WTC11 (cell line): Measurements from ENCODE around the gene ACOX3. TPM values are rescaled to one million over a fixed set of nuclear protein-coding genes. Genes with fewer than 3 reads are reported as not detected.

Experiments used
- ATAC-seq: fragments of 200-7000 bp; cut with Tn5 transposase; 2 replicates; pipeline ENCODE4 v1.10.0; 2021; ENCODE audit warnings: mild to moderate bottlenecking, moderate library complexity
- CTCF ChIA-PET: fragments of 300-600 bp; sonication (Branson Sonifier 250); formaldehyde crosslinking; loops from one replicate; lab custom pipeline; 2021; ENCODE audit warnings: antibody characterized with exemption; lab: Charles Lee
- POLR2A ChIA-PET: fragments of 350-600 bp; sonication (Branson Sonifier 250); formaldehyde crosslinking; loops from one replicate; lab custom pipeline; 2021; ENCODE audit warnings: antibody characterized with exemption; lab: Charles Lee
- DNase-seq: peaks from one replicate; pipeline ENCODE4 v3.0.0; 2021; ENCODE audit warnings: low spot score
- H3K27ac Mint-ChIP-seq: 2 replicates; pipeline ENCODE4 v1.8.0; 2021; ENCODE audit warnings: mixed read lengths
- H3K27me3 Mint-ChIP-seq: 2 replicates; pipeline ENCODE4 v1.8.0; 2021; ENCODE audit warnings: low read depth, mild to moderate bottlenecking, moderate library complexity, mixed read lengths
- H3K36me3 Mint-ChIP-seq: 2 replicates; pipeline ENCODE4 v1.8.0; 2021; ENCODE audit warnings: mixed read lengths
- H3K4me1 Mint-ChIP-seq: 2 replicates; pipeline ENCODE4 v1.8.0; 2022; ENCODE audit warnings: mixed read lengths
- H3K4me3 Mint-ChIP-seq: 2 replicates; pipeline ENCODE4 v1.8.0; 2021; ENCODE audit warnings: mild to moderate bottlenecking, moderate library complexity, mixed read lengths
- H3K9me3 Mint-ChIP-seq: 2 replicates; pipeline ENCODE4 v1.8.0; 2021; ENCODE audit warnings: mixed read lengths
- CBFB ChIP-seq: sonication (generic); formaldehyde crosslinking; IDR thresholded peaks from 2 replicates; pipeline ENCODE4 v1.8.1; 2022; ENCODE audit warnings: mild to moderate bottlenecking, low read depth, missing genetic modification reagents
- CREB1 ChIP-seq: sonication (generic); formaldehyde crosslinking; IDR thresholded peaks from 2 replicates; pipeline ENCODE4 v1.8.0; 2023; ENCODE audit warnings: mild to moderate bottlenecking, missing genetic modification reagents
- E2F1 ChIP-seq: sonication (generic); formaldehyde crosslinking; IDR thresholded peaks from 2 replicates; pipeline ENCODE4 v1.8.0; 2022; ENCODE audit warnings: mild to moderate bottlenecking, missing genetic modification reagents
- ELF4 ChIP-seq: sonication (generic); formaldehyde crosslinking; IDR thresholded peaks from 2 replicates; pipeline ENCODE4 v1.8.1; 2022; ENCODE audit warnings: low read depth, mild to moderate bottlenecking, moderate library complexity, missing genetic modification reagents
- FOXJ3 ChIP-seq: sonication (generic); formaldehyde crosslinking; IDR thresholded peaks from 2 replicates; pipeline ENCODE4 v1.9.0; 2021; ENCODE audit warnings: missing genetic modification reagents, mild to moderate bottlenecking, borderline replicate concordance
- FOXK1 ChIP-seq: sonication (generic); formaldehyde crosslinking; IDR thresholded peaks from 2 replicates; pipeline ENCODE4 v1.8.0; 2022; ENCODE audit warnings: mild to moderate bottlenecking, moderate library complexity, missing genetic modification reagents
- IRF2 ChIP-seq: sonication (generic); formaldehyde crosslinking; IDR thresholded peaks from 2 replicates; pipeline ENCODE4 v1.8.0; 2022; ENCODE audit warnings: low read depth, missing genetic modification reagents, borderline replicate concordance
- JUN ChIP-seq: sonication (generic); formaldehyde crosslinking; IDR thresholded peaks from 2 replicates; pipeline ENCODE4 v1.8.0; 2023; ENCODE audit warnings: mild to moderate bottlenecking, missing genetic modification reagents
- MXD4 ChIP-seq: fragments of 250-450 bp; sonication (Bioruptor Pico); IDR thresholded peaks from 2 replicates; pipeline ENCODE4 v1.8.0; 2021; ENCODE audit warnings: mild to moderate bottlenecking, moderate library complexity, borderline replicate concordance
- NFATC4 ChIP-seq: fragments of 250-450 bp; sonication (Bioruptor Pico); IDR thresholded peaks from 2 replicates; pipeline ENCODE4 v1.9.0; 2021; ENCODE audit warnings: mild to moderate bottlenecking
- NR3C1 ChIP-seq: sonication (generic); formaldehyde crosslinking; conservative IDR thresholded peaks from 2 replicates; pipeline ENCODE4 v1.8.1; 2023; ENCODE audit warnings: low read depth, mild to moderate bottlenecking, missing genetic modification reagents
- PRDM15 ChIP-seq: sonication (generic); formaldehyde crosslinking; IDR thresholded peaks from 2 replicates; pipeline ENCODE4 v1.8.0; 2022; ENCODE audit warnings: missing genetic modification reagents
- RORB ChIP-seq: fragments of 250-450 bp; sonication (Bioruptor Pico); IDR thresholded peaks from 2 replicates; pipeline ENCODE4 v1.9.0; 2021; ENCODE audit warnings: mild to moderate bottlenecking
- ZMAT4 ChIP-seq: fragments of 250-450 bp; sonication (Bioruptor Pico); IDR thresholded peaks from 2 replicates; pipeline ENCODE4 v1.9.0; 2021; ENCODE audit warnings: mild to moderate bottlenecking
- ZNF138 ChIP-seq: sonication (generic); formaldehyde crosslinking; conservative IDR thresholded peaks from 2 replicates; pipeline ENCODE4 v1.8.1; 2022; ENCODE audit warnings: mild to moderate bottlenecking, moderate library complexity, missing genetic modification reagents
- ZNF423 ChIP-seq: fragments of 250-450 bp; sonication (Bioruptor Pico); IDR thresholded peaks from 2 replicates; pipeline ENCODE4 v2.1.2; 2022; ENCODE audit warnings: mild to moderate bottlenecking, moderate library complexity
- ZNF671 ChIP-seq: fragments of 250-450 bp; sonication (Bioruptor Pico); IDR thresholded peaks from 2 replicates; pipeline ENCODE4 v1.8.0; 2021; ENCODE audit warnings: mild to moderate bottlenecking
- total RNA-seq: library from RNA; stranded (reverse); gene quantifications from 3 replicates; pipeline ENCODE4 v1.2.3, GENCODE V29; 2021
- TF ChIP-seq, protein P1 (sequence below): fragments of 200-600 bp; IDR thresholded peaks from 2 replicates; pipeline ENCODE4 v1.8.0; 2022; ENCODE audit warnings: antibody characterized with exemption
- TF ChIP-seq, protein P2 (sequence below): sonication (generic); formaldehyde crosslinking; IDR thresholded peaks from 2 replicates; pipeline ENCODE4 v1.8.1; 2023; ENCODE audit warnings: mild to moderate bottlenecking, missing genetic modification reagents, borderline replicate concordance

The ACOX3 gene
- total RNA-seq, 1 experiment from 2014 or later: 10.7 TPM

- TF ChIP-seq FOXK1: no peak
- no peak for TF ChIP-seq ELF4 (CRISPR knock-in tag)
- TF ChIP-seq, protein P1, sequence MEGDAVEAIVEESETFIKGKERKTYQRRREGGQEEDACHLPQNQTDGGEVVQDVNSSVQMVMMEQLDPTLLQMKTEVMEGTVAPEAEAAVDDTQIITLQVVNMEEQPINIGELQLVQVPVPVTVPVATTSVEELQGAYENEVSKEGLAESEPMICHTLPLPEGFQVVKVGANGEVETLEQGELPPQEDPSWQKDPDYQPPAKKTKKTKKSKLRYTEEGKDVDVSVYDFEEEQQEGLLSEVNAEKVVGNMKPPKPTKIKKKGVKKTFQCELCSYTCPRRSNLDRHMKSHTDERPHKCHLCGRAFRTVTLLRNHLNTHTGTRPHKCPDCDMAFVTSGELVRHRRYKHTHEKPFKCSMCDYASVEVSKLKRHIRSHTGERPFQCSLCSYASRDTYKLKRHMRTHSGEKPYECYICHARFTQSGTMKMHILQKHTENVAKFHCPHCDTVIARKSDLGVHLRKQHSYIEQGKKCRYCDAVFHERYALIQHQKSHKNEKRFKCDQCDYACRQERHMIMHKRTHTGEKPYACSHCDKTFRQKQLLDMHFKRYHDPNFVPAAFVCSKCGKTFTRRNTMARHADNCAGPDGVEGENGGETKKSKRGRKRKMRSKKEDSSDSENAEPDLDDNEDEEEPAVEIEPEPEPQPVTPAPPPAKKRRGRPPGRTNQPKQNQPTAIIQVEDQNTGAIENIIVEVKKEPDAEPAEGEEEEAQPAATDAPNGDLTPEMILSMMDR: no peak
- no peak for TF ChIP-seq JUN (CRISPR knock-in tag)
- no peak for TF ChIP-seq ZNF138
Measured at GRCh38 chr4:8457646-8458252, 17.2 kb upstream of the ACOX3 start (continued).

DNA sequence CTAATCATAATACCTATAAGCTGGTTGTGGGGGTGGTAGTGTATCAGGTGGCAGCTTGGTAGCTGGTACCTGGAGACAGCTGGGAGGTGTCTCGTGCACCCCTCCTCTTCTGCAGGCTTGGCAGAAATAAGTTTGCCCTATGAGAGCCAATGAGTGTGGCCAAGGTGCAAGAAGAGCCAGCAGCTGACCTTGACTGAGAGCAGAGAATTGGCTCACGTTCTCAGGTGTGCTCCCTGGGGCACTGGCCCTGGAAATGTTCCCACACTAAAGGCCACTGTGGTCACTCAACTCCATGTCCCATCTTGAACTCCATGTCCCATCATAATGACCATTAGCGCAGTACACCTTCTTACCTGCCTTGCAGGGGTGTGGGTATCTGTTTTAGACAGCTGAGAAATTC is 13.4 kb upstream of the ACOX3 start:
- CTCF ChIA-PET: interaction anchor here (1.2 to 1.4 kb wide), 2 partner anchors 17 to 153 kb away, joined by 3 to 4 read pairs; no protein-coding TSS in a partner anchor
- POLR2A ChIA-PET: no interaction called here
- H3K27ac Mint-ChIP-seq: no peak overlapping the region
- no peaks in the 10 kb centered on the region for H3K4me1 Mint-ChIP-seq
- DNase-seq (no peak), ATAC-seq (no peak)
- no peak overlapping the region for H3K4me3 Mint-ChIP-seq
- H3K36me3 Mint-ChIP-seq: peaks cover 51% of the 10 kb centered on the region
- H3K9me3 Mint-ChIP-seq: no peaks in the 10 kb centered on the region
- H3K27me3 Mint-ChIP-seq: no peaks in the 10 kb centered on the region
- no peak for TF ChIP-seq FOXJ3 (CRISPR knock-in tag)
- TF ChIP-seq ZNF671 (CRISPR knock-in tag): no peak
- no peak for TF ChIP-seq RORB
- no peak for TF ChIP-seq CBFB (CRISPR knock-in tag)
- no peak for TF ChIP-seq PRDM15 (CRISPR knock-in tag)
- TF ChIP-seq, protein P1: no peak
- no peak for TF ChIP-seq MXD4
- TF ChIP-seq, all 79 proteins: peak for 0

DNA sequence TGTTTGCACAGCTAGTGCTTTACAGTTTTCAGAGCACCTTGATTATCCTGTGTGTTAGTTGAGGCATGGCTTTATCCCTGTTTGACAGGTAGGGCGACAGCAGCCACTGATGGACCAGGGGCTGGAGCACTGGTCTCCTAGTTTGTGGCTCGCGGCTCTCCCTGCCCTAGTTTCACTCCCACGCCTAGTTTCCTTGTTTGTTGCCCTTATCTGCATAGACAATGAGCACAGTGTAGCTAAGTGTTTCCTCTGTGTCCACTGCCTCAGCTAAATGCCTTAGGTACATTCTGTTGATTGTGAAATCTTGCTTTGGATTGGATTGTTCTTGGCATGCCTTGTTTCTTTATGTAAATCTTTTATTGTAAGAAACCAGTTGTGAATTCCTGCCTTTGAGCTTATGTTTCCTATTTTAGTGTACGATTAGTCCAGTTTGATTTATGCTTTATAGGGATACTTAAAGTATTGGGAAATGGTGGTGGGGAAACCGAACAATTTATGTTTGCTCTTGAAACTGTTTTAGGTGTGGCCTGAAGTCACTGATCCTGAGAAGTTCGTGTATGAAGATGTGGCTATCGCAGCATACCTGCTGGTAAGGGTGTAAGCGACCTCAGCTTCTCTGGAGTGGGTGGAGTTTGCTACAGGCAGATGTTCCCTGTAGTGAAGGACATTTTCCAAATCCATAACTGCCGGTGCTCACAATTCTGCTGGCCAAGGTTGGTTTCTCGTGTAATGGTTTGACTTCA is 11.1 kb upstream of the ACOX3 start:
- ATAC-seq (no peak), DNase-seq (no peak)
- Mint-ChIP-seq H3K4me1 (no peaks in the 10 kb centered on the region), H3K27me3 (no peaks in the 10 kb centered on the region), H3K27ac (no peak overlapping the region), H3K36me3 (peaks cover 43% of the 10 kb centered on the region), H3K4me3 (no peak overlapping the region), H3K9me3 (no peaks in the 10 kb centered on the region)
- ChIA-PET CTCF (interaction anchor here (1.7 kb wide), 1 partner anchor 156 kb away, joined by 4 read pairs; no protein-coding TSS in a partner anchor), POLR2A (no interaction called here)
- TF ChIP-seq NFATC4 (CRISPR knock-in tag): no peak
- no peak for TF ChIP-seq ELF4 (CRISPR knock-in tag)
- no peak for TF ChIP-seq NR3C1 (CRISPR knock-in tag)
- no peak for TF ChIP-seq E2F1
- no peak for TF ChIP-seq ZMAT4 (CRISPR knock-in tag)
- TF ChIP-seq, protein P2, sequence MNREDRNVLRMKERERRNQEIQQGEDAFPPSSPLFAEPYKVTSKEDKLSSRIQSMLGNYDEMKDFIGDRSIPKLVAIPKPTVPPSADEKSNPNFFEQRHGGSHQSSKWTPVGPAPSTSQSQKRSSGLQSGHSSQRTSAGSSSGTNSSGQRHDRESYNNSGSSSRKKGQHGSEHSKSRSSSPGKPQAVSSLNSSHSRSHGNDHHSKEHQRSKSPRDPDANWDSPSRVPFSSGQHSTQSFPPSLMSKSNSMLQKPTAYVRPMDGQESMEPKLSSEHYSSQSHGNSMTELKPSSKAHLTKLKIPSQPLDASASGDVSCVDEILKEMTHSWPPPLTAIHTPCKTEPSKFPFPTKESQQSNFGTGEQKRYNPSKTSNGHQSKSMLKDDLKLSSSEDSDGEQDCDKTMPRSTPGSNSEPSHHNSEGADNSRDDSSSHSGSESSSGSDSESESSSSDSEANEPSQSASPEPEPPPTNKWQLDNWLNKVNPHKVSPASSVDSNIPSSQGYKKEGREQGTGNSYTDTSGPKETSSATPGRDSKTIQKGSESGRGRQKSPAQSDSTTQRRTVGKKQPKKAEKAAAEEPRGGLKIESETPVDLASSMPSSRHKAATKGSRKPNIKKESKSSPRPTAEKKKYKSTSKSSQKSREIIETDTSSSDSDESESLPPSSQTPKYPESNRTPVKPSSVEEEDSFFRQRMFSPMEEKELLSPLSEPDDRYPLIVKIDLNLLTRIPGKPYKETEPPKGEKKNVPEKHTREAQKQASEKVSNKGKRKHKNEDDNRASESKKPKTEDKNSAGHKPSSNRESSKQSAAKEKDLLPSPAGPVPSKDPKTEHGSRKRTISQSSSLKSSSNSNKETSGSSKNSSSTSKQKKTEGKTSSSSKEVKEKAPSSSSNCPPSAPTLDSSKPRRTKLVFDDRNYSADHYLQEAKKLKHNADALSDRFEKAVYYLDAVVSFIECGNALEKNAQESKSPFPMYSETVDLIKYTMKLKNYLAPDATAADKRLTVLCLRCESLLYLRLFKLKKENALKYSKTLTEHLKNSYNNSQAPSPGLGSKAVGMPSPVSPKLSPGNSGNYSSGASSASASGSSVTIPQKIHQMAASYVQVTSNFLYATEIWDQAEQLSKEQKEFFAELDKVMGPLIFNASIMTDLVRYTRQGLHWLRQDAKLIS (CRISPR knock-in tag): no peak
- TF ChIP-seq IRF2 (CRISPR knock-in tag): no peak
- no peak for TF ChIP-seq ZNF423
- TF ChIP-seq CREB1 (CRISPR knock-in tag): no peak
- no peak for TF ChIP-seq ZNF671 (CRISPR knock-in tag)
- no peak for TF ChIP-seq FOXK1
